Measurements from ENCODE around the gene IDH1.
"Not testable (repeated sequence)": the region's sequence is repeated elsewhere in the genome, so short reads cannot be mapped to it uniquely, and the experiment has no call there.

The IDH1 gene

GRCh38 chr2:208256192-208256782, 1.4 kb upstream of the IDH1 start:
- no peak for DNase-seq

GRCh38 chr2:208255557-208256106, 761 bp upstream of the IDH1 start:
- DNase-seq: no peak

DNA sequence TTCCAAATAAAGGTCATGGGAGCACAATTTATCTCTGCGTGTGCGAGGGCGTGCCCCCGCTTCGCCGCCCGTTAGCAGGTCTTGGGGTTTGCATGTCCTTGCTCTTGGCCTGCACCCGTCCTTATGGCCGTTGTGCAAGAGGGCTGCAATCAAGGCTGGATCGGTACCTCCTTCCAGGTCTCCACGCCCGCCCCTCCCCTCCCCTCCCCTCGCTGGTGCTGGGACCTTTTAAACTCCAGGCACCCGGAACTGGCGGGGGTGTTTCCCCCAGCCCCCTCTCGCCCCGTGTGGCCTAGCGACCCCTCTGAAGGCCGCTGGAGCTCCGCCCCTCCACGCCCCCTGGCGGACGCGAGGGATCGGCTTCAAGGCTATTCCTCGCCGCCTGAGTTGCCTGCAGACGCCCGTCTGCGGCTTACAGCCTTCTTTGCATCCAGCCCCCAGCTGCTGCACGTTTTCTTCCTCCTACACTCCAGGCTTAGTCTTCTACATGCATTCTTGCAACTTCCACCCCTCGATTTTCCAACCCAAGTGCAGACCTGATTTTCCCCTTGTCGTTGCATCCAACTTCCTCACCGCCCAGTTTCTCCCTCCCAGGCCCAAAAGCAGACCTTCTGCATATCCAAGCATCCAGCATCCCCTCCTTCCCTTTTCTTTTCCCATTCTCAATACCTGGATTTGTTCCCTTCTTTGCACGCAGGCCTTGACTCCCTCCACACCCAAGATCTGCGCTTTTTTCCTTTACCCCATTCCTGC, 577 bp downstream of the IDH1 start:
- DNase-seq: peak; percentile 58 to 84

DNA sequence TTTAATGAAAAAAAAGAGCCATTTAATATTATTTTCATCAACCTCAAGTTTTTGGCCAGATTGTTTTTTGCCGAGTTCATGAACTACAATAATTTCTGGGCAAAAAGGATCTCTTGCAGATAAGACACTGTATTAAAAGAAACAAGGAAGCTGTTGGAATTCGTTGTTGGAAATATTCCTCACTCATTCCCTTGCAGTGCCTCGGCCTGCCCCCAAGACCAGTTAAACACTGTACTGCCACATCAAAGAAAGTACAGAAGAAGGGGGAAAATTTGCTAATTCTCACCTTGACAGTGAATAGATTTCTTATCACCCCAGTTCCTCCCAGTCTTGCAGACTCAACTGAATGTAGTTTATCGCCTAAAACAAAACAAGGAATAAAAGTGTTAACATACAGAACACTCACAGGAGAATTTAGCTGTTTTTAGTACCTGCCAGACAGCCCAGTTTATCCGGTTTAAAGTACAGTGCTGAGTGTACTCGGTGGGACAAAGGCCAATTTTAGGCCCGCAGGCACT, 1.2 kb downstream of the IDH1 start:
- no peak for DNase-seq

- no peak for DNase-seq
Observed at GRCh38 chr2:208252716-208253492, 2.0 kb downstream of the IDH1 start.

DNA sequence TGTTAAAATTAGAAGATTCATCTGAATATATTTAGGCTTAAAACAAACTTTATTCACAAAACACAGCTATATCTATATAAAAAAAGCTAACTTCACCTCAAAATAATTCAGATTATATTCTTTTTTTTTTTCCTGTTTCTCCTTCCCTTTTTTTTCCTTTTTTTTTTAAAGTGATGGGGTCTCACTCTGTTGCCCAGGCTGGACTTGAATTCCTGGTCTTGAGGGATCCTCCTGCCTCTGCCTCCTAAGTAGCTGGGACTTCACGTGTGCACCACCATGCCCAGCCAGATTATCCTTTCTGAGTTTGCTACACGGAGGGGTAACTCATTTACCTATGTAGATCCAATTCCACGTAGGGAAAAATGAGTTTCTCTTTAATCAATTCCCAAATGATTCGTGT, 3.8 kb downstream of the IDH1 start:
- no peak for DNase-seq

GRCh38 chr2:208250388-208250787, 4.5 kb downstream of the IDH1 start:
- no peak for DNase-seq

DNA sequence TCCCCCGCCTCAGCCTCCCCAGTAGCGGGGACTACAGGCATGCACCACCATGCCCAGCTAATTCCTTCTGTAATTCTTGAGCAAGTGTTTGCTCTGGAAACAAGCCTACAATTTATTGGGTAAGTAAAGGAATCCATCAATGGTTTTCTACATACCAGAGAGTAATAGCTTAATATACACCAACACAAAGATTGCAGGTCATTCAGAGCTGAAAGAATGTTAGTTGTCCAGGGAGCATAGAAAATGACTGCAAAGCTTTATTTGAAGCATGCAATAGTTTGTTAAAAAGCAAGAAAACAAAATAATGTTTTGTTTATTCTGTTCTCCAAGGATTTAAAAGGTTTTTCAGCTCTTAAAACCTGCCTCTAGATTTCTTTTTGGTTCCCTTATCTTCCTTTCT, 5.6 kb downstream of the IDH1 start:
- DNase-seq: no peak

DNA sequence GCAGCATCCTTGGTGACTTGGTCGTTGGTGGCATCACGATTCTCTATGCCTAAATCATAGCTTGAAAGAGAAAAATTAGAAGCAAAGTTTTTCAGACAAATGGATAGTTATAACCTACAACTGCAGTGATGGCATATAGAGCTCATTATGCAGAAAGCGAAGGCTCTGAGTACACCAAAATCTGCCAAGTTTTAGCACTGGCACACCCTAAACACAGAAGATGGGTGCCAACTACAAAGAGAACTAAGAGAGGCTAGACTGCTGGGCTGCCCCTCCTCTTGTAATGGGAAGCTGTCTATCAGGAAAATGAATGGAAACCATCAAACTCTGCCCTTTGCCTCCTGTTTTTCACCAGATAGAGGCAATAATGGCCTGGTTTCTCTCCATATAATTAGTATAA, 6.3 kb downstream of the IDH1 start:
- DNase-seq: no peak

DNA sequence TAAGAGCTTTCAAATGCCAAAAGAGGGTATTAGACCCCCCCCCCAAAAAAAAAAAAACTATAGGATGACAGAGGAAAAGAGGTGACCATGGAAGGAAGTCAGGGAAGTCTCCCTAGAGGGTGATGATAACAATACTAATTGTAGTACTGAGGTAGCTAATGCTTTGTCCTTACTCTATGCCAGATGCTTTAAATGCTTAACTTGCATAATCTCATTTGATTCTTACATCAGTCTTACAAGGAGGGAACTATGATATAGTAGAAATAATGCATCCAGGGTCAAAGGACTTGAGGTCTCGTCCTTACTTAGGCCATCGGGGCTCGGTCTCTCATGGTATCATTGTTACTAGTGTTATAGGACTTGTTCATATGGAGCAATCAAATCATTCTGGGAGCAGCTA, 9.1 kb downstream of the IDH1 start:
- DNase-seq: no peak

DNA sequence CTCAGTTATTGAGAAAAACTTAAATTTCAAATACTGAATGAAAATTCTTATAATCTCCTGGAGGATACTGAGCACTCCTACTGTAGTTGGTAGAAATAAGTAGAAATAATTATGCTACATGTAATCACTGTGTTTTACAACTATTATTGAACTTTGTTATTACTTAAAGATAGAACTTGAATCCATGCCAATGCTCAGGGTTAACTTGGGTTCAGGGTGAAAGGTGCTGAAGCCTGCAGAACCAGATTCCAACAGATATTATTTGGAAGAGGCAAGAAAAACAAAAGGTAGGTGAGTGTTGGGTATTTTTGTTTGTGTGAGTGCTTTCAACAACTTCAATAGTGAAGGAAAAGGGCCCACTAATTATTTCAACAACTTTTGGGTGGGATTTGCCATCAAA, 10.4 kb downstream of the IDH1 start:
- no peak for DNase-seq

DNA sequence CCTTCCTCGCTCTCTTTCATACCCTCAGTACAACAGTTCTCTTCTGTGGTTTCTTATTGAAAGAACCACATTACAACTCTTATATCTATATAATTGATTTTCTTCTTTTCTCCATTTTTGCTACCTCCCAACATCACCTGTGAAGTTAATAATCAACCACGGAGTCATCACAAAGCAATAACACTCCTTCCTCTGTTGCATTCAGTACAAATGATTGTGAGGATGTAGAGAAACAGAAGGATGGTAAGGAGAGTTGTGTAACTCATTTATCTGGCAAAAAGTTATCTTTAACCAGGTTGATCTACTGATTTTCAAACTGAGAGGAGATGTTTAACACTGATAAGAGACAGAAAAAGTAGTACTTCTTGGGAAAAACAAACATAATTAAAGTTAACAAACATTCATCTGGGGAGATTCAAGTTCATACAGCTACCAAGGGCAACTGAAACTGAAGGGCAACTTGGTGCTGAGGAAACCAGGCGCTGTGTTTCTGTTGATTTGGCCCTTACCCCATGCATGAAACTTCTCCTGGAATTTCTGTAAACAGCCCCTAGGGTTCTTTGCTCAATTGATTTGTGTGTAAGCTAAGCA, 14.2 kb downstream of the IDH1 start:
- no peak for DNase-seq

DNA sequence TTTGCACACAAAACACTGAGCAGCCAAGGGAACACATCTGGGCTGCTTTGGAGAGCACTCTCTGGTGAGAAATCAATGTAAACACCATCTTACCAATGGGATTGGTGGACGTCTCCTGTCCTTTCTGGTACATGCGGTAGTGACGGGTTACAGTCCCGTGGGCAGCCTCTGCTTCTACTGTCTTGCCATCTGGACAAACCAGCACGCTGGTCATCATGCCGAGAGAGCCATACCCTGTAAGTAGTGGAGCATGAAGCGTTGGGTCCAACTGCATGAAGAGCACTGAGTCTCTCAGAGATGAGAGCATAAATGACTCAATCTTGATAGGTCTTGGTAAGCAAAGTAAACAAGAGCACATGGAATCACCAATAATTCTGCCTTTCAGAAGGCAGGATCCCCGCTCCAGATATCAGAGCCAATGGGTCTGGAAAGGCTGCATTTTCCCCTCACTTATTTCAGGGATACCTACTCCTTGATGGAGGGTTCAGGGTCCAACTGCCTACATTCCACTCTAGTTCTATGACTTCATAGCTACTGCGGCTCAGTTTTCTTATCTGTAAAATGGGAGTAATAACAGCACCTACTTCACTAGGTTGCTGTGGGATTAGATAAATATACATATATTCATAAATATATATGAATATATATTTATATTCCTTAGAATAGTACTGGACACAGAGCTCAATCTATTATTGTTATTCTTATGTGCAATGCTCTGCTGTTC, 14.9 kb downstream of the IDH1 start:
- no peak for DNase-seq

DNA sequence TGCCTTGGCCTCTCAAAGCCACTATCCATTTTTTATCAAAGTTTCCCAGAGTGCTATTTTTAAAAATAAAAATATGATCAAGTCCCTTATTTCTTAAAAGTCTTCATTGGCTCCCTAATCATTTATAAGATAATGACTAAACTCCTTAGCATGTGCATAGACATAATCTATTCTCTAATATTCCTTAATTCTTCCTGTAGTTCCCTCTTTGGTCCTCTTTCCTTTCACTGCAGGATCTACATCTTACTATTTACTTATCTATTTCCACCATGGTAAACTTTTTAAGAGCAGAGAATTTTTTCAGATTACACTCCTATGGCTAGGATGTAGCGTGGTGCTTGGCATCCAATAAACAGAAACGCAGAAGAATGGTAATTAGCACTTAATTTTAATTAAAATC, 19.0 kb downstream of the IDH1 start:
- no peak for DNase-seq

DNA sequence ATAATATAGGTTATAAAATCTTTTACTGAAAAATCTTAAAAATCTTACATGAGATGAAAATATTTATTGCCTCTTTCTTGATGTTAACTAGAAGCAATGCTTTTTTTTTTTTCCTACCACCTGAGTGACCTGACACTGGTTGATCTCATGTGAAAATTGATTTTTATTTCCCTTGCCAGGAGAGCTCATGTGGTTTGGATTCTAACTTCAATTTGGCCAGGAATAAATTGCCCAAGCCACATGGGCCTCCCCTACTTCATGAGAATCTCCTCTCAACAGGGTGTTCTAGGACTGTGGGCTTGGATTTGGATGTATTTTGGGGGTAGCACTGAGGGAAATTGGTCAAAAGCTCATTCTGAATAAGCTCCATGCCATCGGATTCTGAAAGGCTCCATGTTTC, 20.1 kb downstream of the IDH1 start:
- no peak for DNase-seq

DNA sequence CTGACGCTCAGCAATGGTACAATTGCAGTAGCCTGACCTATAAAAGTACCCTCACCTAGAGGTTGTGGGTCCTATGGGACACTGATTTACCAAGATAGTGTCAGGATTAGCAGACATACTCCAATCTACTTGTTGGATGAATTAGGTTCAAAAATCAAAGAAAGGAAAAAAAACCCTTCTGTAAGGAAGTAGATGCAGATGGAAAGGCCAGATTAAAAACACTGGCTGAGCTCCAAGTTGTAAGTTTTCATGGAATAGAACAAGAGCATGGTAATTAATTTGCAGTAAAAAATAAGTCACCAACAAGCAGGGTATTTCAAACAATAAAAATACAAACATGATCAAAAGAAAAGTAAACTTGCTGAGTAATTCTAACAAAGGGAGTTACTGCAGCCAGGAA, 26.4 kb downstream of the IDH1 start:
- DNase-seq: no peak

GRCh38 chr2:208227581-208228232, 27.2 kb downstream of the IDH1 start:
- DNase-seq: no peak

DNA sequence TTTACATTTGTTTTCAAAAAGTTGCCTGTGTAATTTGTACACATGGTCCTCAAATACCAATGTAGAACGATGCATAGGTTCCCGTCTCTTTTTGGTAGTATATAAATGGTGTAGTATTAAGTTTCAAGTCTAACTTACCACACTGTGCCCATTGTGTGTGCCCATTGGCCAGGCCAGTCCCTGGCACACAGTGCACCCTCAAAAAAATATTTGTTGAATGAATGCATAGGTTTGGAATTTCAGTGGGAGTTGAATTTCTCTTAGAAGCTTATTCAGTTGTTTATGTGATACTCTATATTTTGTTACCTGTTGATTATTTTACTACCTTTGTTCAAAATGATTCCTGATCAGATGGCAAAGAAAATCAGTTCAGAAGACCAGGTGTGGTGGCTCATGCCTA, 30.1 kb downstream of the IDH1 start:
- no peak for DNase-seq

DNA sequence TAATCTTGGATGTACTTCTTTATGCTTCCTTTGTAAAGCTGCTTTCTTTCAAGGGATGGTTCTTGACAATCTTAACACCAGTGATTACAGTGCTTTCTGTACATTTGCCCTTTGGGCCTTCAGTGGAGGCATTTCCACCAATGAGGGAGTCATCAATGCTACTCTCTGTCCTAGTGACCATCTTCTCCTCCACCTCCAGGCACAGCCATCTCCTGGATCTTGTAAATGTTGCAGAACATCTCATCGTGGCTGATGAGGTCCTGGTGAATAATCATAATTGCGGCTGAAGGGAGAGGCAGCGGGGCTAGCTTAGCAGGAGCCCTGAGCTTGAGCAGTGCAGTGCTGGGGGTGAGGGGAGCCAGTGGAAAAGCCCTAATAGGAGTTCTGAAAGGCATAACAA, 32.5 kb downstream of the IDH1 start:
- DNase-seq: no peak

DNA sequence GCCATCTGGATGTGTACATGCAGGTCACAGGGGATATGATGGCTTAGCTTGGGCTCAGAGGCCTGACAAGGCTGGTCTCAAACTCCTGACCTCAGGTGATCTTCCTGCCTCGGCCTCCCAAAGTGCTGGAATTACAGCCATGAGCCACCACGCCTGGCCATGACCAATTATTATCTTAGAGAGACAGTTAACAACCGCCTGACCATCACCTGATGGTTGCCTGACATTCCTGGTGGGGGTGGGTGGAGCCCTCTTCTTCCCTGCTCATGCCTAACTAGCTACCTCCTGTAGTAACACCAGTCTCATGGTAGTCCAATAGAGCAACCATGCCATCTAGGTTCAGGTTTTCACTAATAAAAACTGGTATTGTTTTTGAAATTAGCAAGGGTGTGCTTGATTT, 33.0 kb downstream of the IDH1 start:
- DNase-seq: not testable (repeated sequence)

DNA sequence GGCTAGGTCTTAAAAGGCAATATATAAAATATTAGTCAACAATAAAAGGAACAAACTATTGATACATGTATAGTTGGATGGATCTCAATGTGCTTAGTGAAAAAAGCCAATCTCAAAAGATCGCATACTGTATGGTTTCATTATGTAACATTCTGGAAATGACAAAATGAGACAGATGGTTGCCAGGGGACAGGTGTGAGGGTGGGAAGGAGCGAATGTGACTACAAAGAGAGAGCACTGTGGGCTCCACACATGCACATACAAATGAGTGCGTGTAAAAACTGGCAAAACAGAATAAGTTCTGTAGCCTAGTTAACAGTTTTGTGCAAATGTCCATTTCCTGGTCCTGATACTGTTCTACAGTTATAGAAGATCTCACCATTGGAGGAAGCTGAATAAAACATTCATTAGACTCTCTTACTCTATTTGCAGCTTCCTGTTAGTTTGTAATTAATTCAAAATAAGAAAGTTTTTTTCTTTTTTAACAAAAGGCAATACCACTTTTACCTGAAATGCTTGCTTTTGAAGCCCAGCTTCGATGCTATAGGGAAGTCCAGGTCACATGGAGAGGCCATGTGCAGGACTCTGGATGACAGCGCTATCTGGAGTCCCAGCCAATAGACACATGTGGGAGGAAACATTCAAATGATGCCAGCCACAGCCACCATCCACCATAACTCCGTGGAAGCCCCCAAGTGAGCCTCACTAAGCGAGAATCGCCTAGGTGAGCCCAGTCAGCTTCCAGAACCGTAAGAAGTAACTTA, 44.0 kb downstream of the IDH1 start:
- no peak for DNase-seq

All from NCI-H1930 (cell line).